H1 (cell line): ENCODE results near the gene GANAB. TPM values are rescaled to one million over a fixed set of nuclear protein-coding genes. Genes with fewer than 3 reads are reported as not detected.

Experiments
- CHD7 ChIP-seq: fragments of 300-600 bp; sonication (generic); IDR thresholded peaks from 2 replicates; pipeline ENCODE4 v1.7.1; 2012; ENCODE audit warnings: low read length, moderate library complexity, mild to moderate bottlenecking, inconsistent platforms; ENCODE audit not compliant: insufficient replicate concordance
- NANOG ChIP-seq: IDR thresholded peaks from 2 replicates; pipeline ENCODE4 v1.6.1; 2011; ENCODE audit warnings: low read length, low read depth, mild to moderate bottlenecking, inconsistent platforms; ENCODE audit not compliant: insufficient read depth, poor library complexity, severe bottlenecking
- NRF1 ChIP-seq: IDR thresholded peaks from 2 replicates; pipeline ENCODE4 v1.6.1; 2011; ENCODE audit warnings: mild to moderate bottlenecking, low read depth, low read length, improper control_type of control experiment
- polyA plus RNA-seq, 7 experiments: library from polyadenylated mRNA; depleted of rRNA in 3 of 7; stranded (reverse) in 5 of 7; unstranded in 2 of 7; fragments of >200 nt in 5 of 7; fragments of 200-250 nt in 2 of 7; gene quantifications; 1 replicate in 5 of 7; 2 replicates in 1 of 7; 4 replicates in 1 of 7; pipeline versions ENCODE4 v1.2.1 to v1.2.3, GENCODE V29; 2011 to 2013; ENCODE audit warnings: missing spikeins in 2 of 7, mixed read lengths in 2 of 7
- total RNA-seq: library from RNA; stranded (reverse); fragmentation: NEBNext Ultra II Directional; extraction: Animal tissue kit (Norgen Biotek cat#: 25700); gene quantifications from 2 replicates; pipeline ENCODE4 v1.2.1, GENCODE V29; 2021

Gene GANAB
- total and polyA plus RNA-seq, 2 of the 8 experiments (the other 6 are each of a cell fraction or from before 2014, with no cell fraction given) = 289 to 330 TPM

GRCh38 chr11:62607714-62608113 is 38.7 kb downstream of the GANAB start (continued):
- TF ChIP-seq NANOG (no peak), NRF1 (no peak), CHD7 (no peak)
